Mucosa of gallbladder (tissue), 1 donor: ENCODE data around the gene UBE3B. TPM values are rescaled to one million over a fixed set of nuclear protein-coding genes. Genes with fewer than 3 reads are reported as not detected.

Experiments
- DNase-seq: peaks from one replicate; pipeline ENCODE4 v3.0.0-alpha.2; 2020; ENCODE audit warnings: low spot score
- total RNA-seq: library from RNA; stranded (reverse); gene quantifications from one replicate; pipeline ENCODE4 v1.2.1, GENCODE V29; 2021
- donor health status: DM: no; HTN: no; CAD: no.

Gene UBE3B
- total RNA-seq, 1 donor from 2014 or later = 48.5 TPM

DNA sequence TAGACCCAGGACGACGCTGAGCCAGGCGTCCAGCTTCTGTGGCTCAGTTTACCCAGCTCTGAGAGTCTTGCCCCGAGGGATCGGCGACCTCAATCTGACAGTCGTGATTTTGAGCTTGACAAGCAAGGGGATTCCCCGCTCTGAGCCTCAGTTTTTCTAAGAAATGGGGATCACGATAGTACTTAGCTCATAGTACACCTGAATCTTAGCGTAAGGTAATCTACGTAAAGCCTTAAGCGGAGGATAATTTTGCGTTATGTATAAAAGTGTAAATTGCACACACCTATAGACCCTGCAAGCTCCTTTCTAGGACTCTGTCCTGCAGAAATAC is 96.4 kb downstream of the UBE3B start:
- DNase-seq = no peak

DNA sequence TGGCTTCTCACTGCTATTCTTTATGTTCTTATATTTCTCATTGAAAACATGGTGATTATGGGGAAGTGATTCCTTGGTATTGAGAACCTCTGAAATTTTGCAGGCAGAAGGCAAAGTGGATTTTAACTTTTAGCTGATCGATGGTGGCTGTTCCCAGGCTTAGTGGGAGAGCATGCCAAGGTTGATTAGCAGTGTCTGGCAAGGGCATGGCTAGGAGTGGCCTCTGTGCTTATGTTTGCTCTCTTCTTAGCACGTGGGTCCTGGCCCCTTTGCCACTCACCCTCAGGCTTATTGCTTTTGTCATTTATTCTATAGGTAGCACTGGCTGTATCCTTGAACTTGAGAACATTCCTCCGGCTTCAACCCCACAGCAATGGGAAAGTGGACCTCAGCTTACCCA is 98.2 kb downstream of the UBE3B start:
- no peak for DNase-seq

DNA sequence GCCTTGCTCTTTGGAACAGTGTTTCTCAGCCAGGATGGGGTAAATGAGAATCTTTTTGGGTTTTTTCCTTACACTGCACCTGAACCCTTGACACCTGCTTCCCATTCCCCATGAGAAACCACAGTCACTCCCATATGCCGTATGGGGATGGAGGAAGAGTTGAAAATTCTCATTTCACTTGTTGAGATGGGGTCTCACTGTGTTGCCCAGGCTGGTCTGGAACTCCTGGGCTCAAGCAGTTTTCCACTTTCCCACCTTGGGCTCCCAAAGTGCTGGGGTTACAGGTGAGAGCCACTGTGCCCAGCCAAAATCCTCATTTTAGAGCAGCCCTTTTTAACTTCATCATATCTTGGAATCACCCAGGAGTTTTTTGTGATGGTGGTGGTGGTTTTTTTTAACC is 99.9 kb downstream of the UBE3B start:
- no peak for DNase-seq

GRCh38 chr12:109578330-109578927 is 101.0 kb downstream of the UBE3B start:
- DNase-seq = no peak

- DNase-seq = no peak
Observed at GRCh38 chr12:109579639-109580038, 102.2 kb downstream of the UBE3B start.

GRCh38 chr12:109580272-109580671 is 102.8 kb downstream of the UBE3B start:
- no peak for DNase-seq

GRCh38 chr12:109580684-109581333 is 103.4 kb downstream of the UBE3B start:
- no peak for DNase-seq

DNA sequence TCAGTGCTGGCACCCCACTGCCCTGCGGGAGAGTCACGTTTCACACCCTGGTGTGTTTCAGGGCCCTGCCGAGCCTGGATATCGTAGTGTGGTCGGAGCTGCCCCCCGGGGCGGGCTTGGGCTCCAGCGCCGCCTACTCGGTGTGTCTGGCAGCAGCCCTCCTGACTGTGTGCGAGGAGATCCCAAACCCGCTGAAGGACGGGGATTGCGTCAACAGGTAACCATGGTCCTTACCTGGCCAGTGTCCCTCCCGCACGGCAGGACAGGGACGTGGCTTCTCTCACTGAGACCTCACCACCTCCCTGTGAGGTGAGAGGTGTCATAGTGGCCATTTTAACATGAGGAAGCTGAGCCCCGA is 103.9 kb downstream of the UBE3B start:
- no peak for DNase-seq

GRCh38 chr12:109581856-109582255 is 104.4 kb downstream of the UBE3B start:
- DNase-seq = no peak

DNA sequence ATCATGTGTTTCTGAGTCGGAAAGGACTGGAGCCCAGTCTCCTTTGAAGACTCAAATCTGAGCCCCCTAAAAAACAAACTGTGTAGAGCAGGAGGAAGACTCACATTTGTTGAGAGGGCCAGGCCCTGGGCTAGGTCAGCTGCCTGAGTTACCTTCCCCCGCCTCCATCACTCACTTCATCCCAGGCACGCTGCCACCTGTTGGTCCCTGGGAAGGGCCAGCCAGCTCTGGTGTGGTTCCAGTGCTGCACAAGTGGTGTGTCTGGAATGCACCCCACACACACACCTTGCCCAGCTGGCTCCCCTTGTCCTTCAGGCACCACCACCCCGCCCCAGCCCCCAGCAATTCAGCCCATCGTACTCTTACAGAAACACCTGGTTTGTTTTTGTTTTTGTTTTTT is 105.2 kb downstream of the UBE3B start:
- no peak for DNase-seq

GRCh38 chr12:109583733-109584132 is 106.3 kb downstream of the UBE3B start:
- DNase-seq = no peak

Other genes starting within 250 kb of the UBE3B start
- not detected for gene FOXN4, start 168.3 kb upstream of the UBE3B start, total RNA-seq
- gene MYO1H, start 129.7 kb upstream of the UBE3B start, total RNA-seq = not detected
- 58.1 TPM for gene KCTD10, start 334 bp upstream of the UBE3B start, total RNA-seq
- gene MMAB, start 95.9 kb downstream of the UBE3B start, total RNA-seq = 58.3 TPM
- 40.5 TPM for gene MVK, start 96.2 kb downstream of the UBE3B start, total RNA-seq
- 11.0 TPM for gene FAM222A, start 236.2 kb downstream of the UBE3B start, total RNA-seq